K562 (cell line): Measurements from ENCODE around the gene SCUBE1. TPM values are rescaled to one million over a fixed set of nuclear protein-coding genes. Genes with fewer than 3 reads are reported as not detected.

ENCODE experiments used
- ATAC-seq: fragments of 200-7000 bp; cut with Tn5 transposase; 3 replicates; pipeline ENCODE4 v1.9.1; 2020; ENCODE audit warnings: moderate library complexity
- BruUV-seq: library from RNA; stranded (reverse); fragments of 400-500 nt; replicated peaks from 2 replicates; lab custom pipeline; 2021; lab: Mats Ljungman, UMichigan
- CTCF ChIA-PET: fragments of 300-600 bp; formaldehyde crosslinking; extraction: SDS; loops from one replicate; lab custom pipeline; 2021; ENCODE audit warnings: low intra/inter-chr PET ratio; lab: Yijun Ruan, JAX
- POLR2A ChIA-PET: fragments of 300-600, 350-650 bp; sonication (Branson Sonifier 250); formaldehyde crosslinking; extraction: SDS; loops from one replicate; lab custom pipeline; 2021; ENCODE audit warnings: antibody characterized with exemption, inconsistent platforms; lab: Yijun Ruan, JAX
- DNase-seq, 4 experiments: peaks; one replicate each; pipeline versions ENCODE4 v3.0.0 to v3.0.0-alpha.2; 2011 to 2018; ENCODE audit warnings: low spot score in 3 of 4, mixed read lengths in 3 of 4; ENCODE audit errors: extremely low read depth in 1 of 4
- FAIRE-seq: peaks from 2 replicates; lab custom pipeline; 2011; peaks lifted over from hg19 to GRCh38; lab: Jason Lieb, UNC
- H2AFZ ChIP-seq: 2 replicates; pipeline ENCODE4 v1.6.0; 2011; ENCODE audit warnings: low read depth, low read length, control low read depth, inconsistent platforms
- H3K27ac ChIP-seq: fragments of 200-600 bp; 3 replicates; pipeline ENCODE4 v1.8.0; 2011; ENCODE audit warnings: low read depth, mild to moderate bottlenecking, control low read depth, inconsistent platforms, low read length, moderate library complexity, mixed read lengths; ENCODE audit errors: extremely low read depth
- H3K27me3 ChIP-seq, 2 experiments: fragments of 300-600 bp in 1 of 2; 2 replicates in 1 of 2; 3 replicates in 1 of 2; pipeline versions ENCODE4 v1.6.0 to v1.8.0; 2011; ENCODE audit warnings: inconsistent platforms in 2 of 2, low read length in 2 of 2, mild to moderate bottlenecking in 1 of 2, mixed read lengths in 1 of 2, moderate library complexity in 1 of 2; ENCODE audit not compliant: control insufficient read depth in 2 of 2, insufficient read depth in 2 of 2
- H3K36me3 ChIP-seq: fragments of 300-600 bp; 3 replicates; pipeline ENCODE4 v1.8.0; 2011; ENCODE audit warnings: mild to moderate bottlenecking, low read length, inconsistent platforms; ENCODE audit not compliant: control insufficient read depth, insufficient read depth
- H3K4me1 ChIP-seq, 2 experiments: fragments of 200-600 bp in 1 of 2; replicated peaks in 1 of 2; 2 replicates in 1 of 2; 3 replicates in 1 of 2; pipeline versions ENCODE4 v1.5.1 to v1.8.0; 2011; ENCODE audit warnings: inconsistent platforms in 2 of 2, low read length in 2 of 2, mild to moderate bottlenecking in 1 of 2, mixed read lengths in 1 of 2, moderate library complexity in 1 of 2; ENCODE audit not compliant: control insufficient read depth in 2 of 2, insufficient read depth in 2 of 2
- H3K4me2 ChIP-seq: 2 replicates; pipeline ENCODE4 v1.6.1; 2011; ENCODE audit warnings: low read length, control low read depth, inconsistent platforms, mixed read lengths; ENCODE audit not compliant: insufficient read depth
- H3K4me3 ChIP-seq: fragments of 200-600 bp; sonication (generic), shearing (Covaris generic); 2 replicates; pipeline ENCODE4 v1.5.1; 2016; ENCODE audit warnings: control low read depth, inconsistent platforms
- H3K79me2 ChIP-seq: fragments of 200-600 bp; 3 replicates; pipeline ENCODE4 v1.8.0; 2011; ENCODE audit warnings: low read length, inconsistent platforms; ENCODE audit not compliant: control insufficient read depth, insufficient read depth
- H3K9ac ChIP-seq, 2 experiments: 2 replicates each; pipeline versions ENCODE4 v1.6.0 to v1.6.1; 2011; ENCODE audit warnings: low read depth in 2 of 2, low read length in 2 of 2, control low read depth in 1 of 2, inconsistent platforms in 1 of 2, mild to moderate bottlenecking in 1 of 2, mixed read lengths in 1 of 2; ENCODE audit not compliant: insufficient read depth in 1 of 2
- H3K9me1 ChIP-seq: one replicate; pipeline ENCODE4 v1.6.0; 2011; ENCODE audit warnings: inconsistent platforms, mild to moderate bottlenecking, low read length, moderate library complexity; ENCODE audit not compliant: control insufficient read depth, insufficient read depth
- H3K9me3 ChIP-seq: replicated peaks from 2 replicates; pipeline ENCODE4 v1.5.1; 2011; ENCODE audit warnings: low read depth, low read length, inconsistent platforms; ENCODE audit not compliant: control insufficient read depth, insufficient read depth
- H4K20me1 ChIP-seq: replicated peaks from 2 replicates; pipeline ENCODE4 v1.6.1; 2011; ENCODE audit warnings: low read length, inconsistent platforms, mixed read lengths; ENCODE audit not compliant: control insufficient read depth, insufficient read depth
- CHCHD3 ChIP-seq: fragments of 250-450 bp; sonication (Bioruptor Pico); IDR thresholded peaks from 2 replicates; pipeline ENCODE4 v2.1.2; 2022; ENCODE audit warnings: mild to moderate bottlenecking
- SUPT5H ChIP-seq: fragments of 450-650 bp; IDR thresholded peaks from 2 replicates; pipeline ENCODE4 v1.6.1; 2016
- ZNF717 ChIP-seq: fragments of 250-450 bp; sonication (Bioruptor Pico); IDR thresholded peaks from 2 replicates; pipeline ENCODE4 v1.5.0; 2021
- WGBS: fragments of 100-300 bp; shearing (Covaris generic); methylation state at CpG from one replicate; pipeline ENCODE4 v1.1.6; 2016; ENCODE audit warnings: low coverage, mixed read lengths; ENCODE audit not compliant: insufficient coverage; ENCODE audit errors: missing lambda C conversion rate; 5-methylcytosine and 5-hydroxymethylcytosine counted together
- in situ Hi-C: fragments of 300-500 bp; cut with MboI; formaldehyde crosslinking; loops from 4 replicates; pipeline ENCODE4 v1.15.0; 2018; ENCODE audit warnings: inconsistent platforms, mixed read lengths
- intact Hi-C: fragments of 100-400 bp; cut with micrococcal nuclease; formaldehyde crosslinking; loops from 2 replicates; pipeline ENCODE4 v1.14.2; 2022
- polyA plus RNA-seq, 8 experiments: library from polyadenylated mRNA; depleted of rRNA in 4 of 8; stranded (reverse) in 5 of 8; unstranded in 3 of 8; fragments of >200 nt; fragmentation: Nextera tagmentation in 2 of 8; fragmentation: Illumina TruSeq in 1 of 8; extraction: Ambion mirVana in 2 of 8; extraction: Trizol in 1 of 8; gene quantifications; 2 replicates each; pipeline versions ENCODE4 v1.2.1 to v1.2.3, GENCODE V29; 2011 to 2014; ENCODE audit warnings: inconsistent platforms in 1 of 8, missing spikeins in 1 of 8
- total RNA-seq, 7 experiments: library from RNA; depleted of rRNA in 6 of 7; stranded (reverse); fragments of >200 nt in 6 of 7; fragmentation: Illumina TruSeq in 2 of 7; extraction: Trizol in 2 of 7; gene quantifications; 2 replicates each; pipeline versions ENCODE4 v1.2.1 to v1.2.3, GENCODE V29; 2011 to 2021; ENCODE audit warnings: low replicate concordance in 1 of 7
- TF ChIP-seq, protein P1 (sequence below): fragments of 250-450 bp; sonication (Bioruptor Pico); IDR thresholded peaks from 2 replicates; pipeline ENCODE4 v1.5.0; 2020; ENCODE audit warnings: mild to moderate bottlenecking
- TF ChIP-seq, protein P2 (sequence below), 2 experiments: fragments of 450-650 bp; IDR thresholded peaks; 2 replicates each; pipeline ENCODE4 v1.6.1; 2016; ENCODE audit warnings: mild to moderate bottlenecking in 2 of 2, borderline replicate concordance in 1 of 2, low read depth in 1 of 2, moderate library complexity in 1 of 2
- TF ChIP-seq, protein P3 (sequence below): sonication (generic); formaldehyde crosslinking; IDR thresholded peaks from 2 replicates; pipeline ENCODE4 v1.8.0; 2022; ENCODE audit warnings: mild to moderate bottlenecking, missing genetic modification reagents

The SCUBE1 gene
- total and polyA plus RNA-seq, 9 of the 15 experiments (the other 6 are each of a cell fraction or from before 2014, with no cell fraction given): 0.03 to 0.47 (median 0.29) TPM; not detected in 6

DNA sequence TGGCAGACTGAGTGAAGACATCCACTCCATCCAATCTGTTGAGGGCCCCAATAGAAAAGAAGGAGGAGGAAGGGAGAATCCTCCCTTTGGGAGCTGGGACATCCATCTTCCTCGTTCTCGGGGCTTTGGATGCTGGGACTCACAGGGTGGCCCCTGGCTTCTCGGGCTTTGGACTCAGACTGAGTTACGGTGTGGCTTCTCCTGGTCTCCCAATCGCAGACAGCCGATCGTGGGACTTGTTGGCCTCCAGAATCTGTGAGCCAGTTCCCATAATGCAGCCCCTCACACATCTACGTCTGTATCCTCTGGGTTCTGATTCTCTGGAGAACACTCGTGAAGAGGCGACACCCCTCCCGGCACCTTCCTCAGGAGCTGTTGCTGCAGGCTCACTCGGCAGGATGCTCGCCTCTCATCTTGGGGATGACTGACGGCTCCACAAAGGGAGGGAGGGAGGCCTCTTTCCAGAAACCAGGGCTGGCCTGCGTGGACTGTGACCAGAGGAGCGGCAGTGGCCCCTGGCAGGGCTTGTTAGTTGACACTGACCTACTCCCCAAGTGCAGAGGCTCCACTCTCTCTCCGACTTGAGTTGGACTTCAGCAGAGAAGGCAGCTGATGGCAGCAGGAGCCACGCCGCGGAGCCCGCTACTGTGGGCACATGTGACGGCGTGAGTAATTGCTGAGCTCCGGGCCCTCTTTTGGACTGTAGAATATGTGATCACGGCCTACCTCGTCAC lies 141.5 kb downstream of the SCUBE1 start:
- H3K36me3 ChIP-seq: no peaks in the 10 kb centered on the region
- intact Hi-C loops: no loop called here
- in situ Hi-C loops: no loop called here
- CTCF ChIA-PET: no interaction called here
- POLR2A ChIA-PET: interaction anchor here (0.9 kb wide), 1 partner anchor 15 kb away, joined by 3 read pairs; no protein-coding TSS in a partner anchor
- H3K9ac ChIP-seq: no peak overlapping the region
- H3K9me1 ChIP-seq: no peaks in the 10 kb centered on the region
- no peak overlapping the region for H3K27ac ChIP-seq
- H3K27me3 ChIP-seq: peaks cover 0 to 11% of the 10 kb centered on the region in 2 experiments; a peak in 3 of 5 replicates
- no peak overlapping the region for H2AFZ ChIP-seq
- no peak for ATAC-seq
- FAIRE-seq: no peak
- no peaks in the 10 kb centered on the region for H3K79me2 ChIP-seq
- no TSS peak for BruUV-seq
- no peak overlapping the region for H3K4me3 ChIP-seq
- H3K4me1 ChIP-seq: peaks cover 0 to 10% of the 10 kb centered on the region in 2 experiments; a peak in 2 of 5 replicates
- WGBS: 63% methylated on average over 17 of the region's 26 CpGs
- no peaks in the 10 kb centered on the region for H3K9me3 ChIP-seq
- DNase-seq: no peak
- no peaks in the 10 kb centered on the region for H4K20me1 ChIP-seq
- H3K4me2 ChIP-seq: no peak overlapping the region
- TF ChIP-seq, protein P1, sequence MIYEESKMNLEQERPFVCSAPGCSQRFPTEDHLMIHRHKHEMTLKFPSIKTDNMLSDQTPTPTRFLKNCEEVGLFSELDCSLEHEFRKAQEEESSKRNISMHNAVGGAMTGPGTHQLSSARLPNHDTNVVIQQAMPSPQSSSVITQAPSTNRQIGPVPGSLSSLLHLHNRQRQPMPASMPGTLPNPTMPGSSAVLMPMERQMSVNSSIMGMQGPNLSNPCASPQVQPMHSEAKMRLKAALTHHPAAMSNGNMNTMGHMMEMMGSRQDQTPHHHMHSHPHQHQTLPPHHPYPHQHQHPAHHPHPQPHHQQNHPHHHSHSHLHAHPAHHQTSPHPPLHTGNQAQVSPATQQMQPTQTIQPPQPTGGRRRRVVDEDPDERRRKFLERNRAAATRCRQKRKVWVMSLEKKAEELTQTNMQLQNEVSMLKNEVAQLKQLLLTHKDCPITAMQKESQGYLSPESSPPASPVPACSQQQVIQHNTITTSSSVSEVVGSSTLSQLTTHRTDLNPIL (CRISPR knock-in tag): no peak
- no peak for TF ChIP-seq SUPT5H
- no peak for TF ChIP-seq ZNF717 (CRISPR knock-in tag)
- TF ChIP-seq, protein P2, sequence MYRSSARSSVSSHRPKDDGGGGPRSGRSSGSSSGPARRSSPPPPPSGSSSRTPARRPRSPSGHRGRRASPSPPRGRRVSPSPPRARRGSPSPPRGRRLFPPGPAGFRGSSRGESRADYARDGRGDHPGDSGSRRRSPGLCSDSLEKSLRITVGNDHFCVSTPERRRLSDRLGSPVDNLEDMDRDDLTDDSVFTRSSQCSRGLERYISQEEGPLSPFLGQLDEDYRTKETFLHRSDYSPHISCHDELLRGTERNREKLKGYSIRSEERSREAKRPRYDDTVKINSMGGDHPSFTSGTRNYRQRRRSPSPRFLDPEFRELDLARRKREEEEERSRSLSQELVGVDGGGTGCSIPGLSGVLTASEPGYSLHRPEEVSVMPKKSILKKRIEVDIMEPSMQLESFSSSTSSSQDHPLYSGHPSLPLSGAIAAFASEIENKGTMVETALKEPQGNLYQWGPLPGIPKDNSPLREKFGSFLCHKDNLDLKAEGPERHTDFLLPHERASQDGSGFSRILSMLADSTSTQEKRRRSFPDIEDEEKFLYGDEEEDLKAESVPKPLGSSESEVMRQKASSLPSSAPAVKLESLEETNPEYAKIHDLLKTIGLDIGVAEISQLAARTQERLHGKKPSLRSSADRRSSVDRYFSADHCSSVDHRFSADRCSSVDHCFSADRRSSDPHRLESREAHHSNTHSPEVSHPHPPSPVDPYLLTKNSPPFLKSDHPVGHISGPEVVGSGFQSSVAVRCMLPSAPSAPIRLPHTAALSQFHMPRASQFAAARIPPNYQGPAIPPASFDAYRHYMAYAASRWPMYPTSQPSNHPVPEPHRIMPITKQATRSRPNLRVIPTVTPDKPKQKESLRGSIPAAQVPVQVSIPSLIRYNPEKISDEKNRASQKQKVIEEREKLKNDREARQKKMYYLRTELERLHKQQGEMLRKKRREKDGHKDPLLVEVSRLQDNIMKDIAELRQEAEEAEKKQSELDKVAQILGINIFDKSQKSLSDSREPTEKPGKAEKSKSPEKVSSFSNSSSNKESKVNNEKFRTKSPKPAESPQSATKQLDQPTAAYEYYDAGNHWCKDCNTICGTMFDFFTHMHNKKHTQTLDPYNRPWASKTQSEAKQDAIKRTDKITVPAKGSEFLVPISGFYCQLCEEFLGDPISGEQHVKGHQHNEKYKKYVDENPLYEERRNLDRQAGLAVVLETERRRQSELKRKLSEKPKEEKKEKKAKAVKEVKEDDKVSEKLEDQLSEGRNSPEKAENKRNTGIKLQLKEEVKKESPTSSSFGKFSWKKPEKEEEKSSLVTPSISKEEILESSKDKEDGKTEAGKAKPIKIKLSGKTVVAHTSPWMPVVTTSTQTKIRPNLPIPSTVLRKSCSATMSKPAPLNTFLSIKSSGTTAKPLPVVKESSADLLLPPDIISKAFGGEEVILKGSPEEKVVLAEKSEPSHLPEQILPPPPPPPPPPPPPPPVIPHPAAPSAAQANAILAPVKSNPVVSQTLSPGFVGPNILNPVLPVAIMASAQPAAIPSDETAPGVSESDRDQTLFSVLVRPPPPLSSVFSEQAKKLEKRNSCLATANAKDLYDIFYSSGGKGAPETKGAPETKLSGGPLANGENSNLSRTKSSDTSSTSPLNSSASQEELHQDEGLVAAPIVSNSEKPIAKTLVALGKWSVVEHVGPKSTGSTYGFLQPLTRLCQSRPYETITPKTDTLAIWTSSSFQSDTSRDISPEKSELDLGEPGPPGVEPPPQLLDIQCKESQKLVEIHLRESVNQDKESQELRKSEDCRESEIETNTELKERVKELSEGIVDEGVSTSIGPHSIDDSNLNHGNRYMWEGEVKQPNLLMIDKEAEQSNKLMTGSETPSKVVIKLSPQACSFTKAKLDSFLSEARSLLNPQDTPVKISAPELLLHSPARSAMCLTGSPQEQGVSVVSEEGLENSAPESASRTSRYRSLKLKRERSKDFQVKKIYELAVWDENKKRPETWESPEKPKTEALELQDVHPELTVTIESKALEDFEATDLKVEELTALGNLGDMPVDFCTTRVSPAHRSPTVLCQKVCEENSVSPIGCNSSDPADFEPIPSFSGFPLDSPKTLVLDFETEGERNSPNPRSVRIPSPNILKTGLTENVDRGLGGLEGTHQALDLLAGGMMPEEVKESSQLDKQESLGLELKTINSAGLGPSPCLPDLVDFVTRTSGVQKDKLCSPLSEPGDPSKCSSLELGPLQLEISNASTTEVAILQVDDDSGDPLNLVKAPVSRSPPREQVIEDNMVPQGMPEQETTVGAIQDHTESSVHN (IDR thresholded peaks at IDR 0.05; ENCODE audit: borderline replicate concordance in 1 of 2, low read depth in 1 of 2): no peak
- TF ChIP-seq, protein P3, sequence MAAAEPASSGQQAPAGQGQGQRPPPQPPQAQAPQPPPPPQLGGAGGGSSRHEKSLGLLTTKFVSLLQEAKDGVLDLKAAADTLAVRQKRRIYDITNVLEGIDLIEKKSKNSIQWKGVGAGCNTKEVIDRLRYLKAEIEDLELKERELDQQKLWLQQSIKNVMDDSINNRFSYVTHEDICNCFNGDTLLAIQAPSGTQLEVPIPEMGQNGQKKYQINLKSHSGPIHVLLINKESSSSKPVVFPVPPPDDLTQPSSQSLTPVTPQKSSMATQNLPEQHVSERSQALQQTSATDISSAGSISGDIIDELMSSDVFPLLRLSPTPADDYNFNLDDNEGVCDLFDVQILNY (CRISPR knock-in tag): no peak
- TF ChIP-seq CHCHD3 (CRISPR knock-in tag): no peak
